ENCODE results near the gene ENKD1.

The ENKD1 gene

GRCh38 chr16:67648764-67649407 is 17.7 kb downstream of the ENKD1 start:
- no peak for DNase-seq (ENCODE audit: low spot score)

- DNase-seq (ENCODE audit: low spot score) = no peak
Measured at GRCh38 chr16:67648088-67648763, 18.3 kb downstream of the ENKD1 start.

GRCh38 chr16:67647681-67648080 is 18.9 kb downstream of the ENKD1 start:
- no peak for DNase-seq (ENCODE audit: low spot score)

GRCh38 chr16:67647111-67647651 is 19.4 kb downstream of the ENKD1 start:
- no peak for DNase-seq (ENCODE audit: low spot score)

- no peak for DNase-seq (ENCODE audit: low spot score)
Measured at GRCh38 chr16:67645397-67646121, 21.0 kb downstream of the ENKD1 start.

- no peak for DNase-seq (ENCODE audit: low spot score)
Measured at GRCh38 chr16:67644038-67644437, 22.5 kb downstream of the ENKD1 start.

GRCh38 chr16:67641779-67642708 is 24.5 kb downstream of the ENKD1 start:
- peak; percentile 59 for DNase-seq (ENCODE audit: low spot score)

GRCh38 chr16:67637625-67638024 is 28.9 kb downstream of the ENKD1 start:
- no peak for DNase-seq (ENCODE audit: low spot score)

- no peak for DNase-seq (ENCODE audit: low spot score)
Measured at GRCh38 chr16:67636713-67637112, 29.8 kb downstream of the ENKD1 start.

GRCh38 chr16:67632415-67633172 is 34.0 kb downstream of the ENKD1 start:
- DNase-seq (ENCODE audit: low spot score) = no peak

- no peak for DNase-seq (ENCODE audit: low spot score)
Measured at GRCh38 chr16:67628216-67628615, 38.3 kb downstream of the ENKD1 start.

GRCh38 chr16:67613808-67614207 is 52.7 kb downstream of the ENKD1 start:
- DNase-seq (ENCODE audit: low spot score) = no peak
